Erythroblast (primary cell): ENCODE results near the gene C22orf39.

Experiments used
- GATA1 ChIP-seq: IDR thresholded peaks from 2 replicates; pipeline ENCODE4 v1.6.1; 2011; ENCODE audit warnings: low read depth, mild to moderate bottlenecking, control low read depth, low read length, moderate library complexity
- POLR2A ChIP-seq: IDR thresholded peaks from 2 replicates; pipeline ENCODE4 v1.6.1; 2011; ENCODE audit warnings: mild to moderate bottlenecking, low read length

DNA sequence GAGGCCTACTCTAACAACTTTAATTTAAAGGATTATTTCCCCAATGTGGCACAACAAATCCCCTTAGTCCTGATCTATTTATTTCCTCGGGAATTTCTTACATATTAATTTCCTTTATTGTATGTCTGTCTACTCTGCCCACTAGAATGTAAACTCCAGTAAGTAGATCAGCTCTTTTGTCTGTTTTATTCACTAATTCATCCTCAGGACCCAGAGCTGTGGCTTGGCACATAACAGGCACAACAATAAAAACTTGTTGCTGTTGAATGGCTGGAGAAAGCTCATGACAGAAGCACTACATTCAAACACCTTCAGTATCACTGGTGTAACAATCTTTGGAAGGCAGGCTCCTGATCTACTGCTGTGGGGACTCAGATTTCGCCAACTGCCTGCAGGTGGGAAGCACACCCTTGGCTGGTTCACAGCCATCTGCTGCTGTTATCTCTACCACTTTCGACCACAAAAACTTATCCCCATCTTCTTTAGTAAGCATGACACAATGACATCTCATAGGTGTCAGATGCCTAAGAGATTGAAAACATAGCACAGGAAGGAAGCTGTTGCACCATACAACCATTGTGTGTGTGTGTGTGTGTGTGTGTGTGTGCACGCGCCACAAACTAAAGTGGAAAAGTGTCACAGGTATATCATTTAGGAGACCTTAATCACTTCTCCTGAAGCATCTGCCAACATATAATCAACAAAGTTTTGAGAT, 27.9 kb downstream of the C22orf39 start:
- TF ChIP-seq POLR2A (no peak), GATA1 (no peak)
